Measurements from ENCODE around the gene GPR89B.
"Not testable (repeated sequence)": the region's sequence is repeated elsewhere in the genome, so short reads cannot be mapped to it uniquely, and the experiment has no call there.

DNA sequence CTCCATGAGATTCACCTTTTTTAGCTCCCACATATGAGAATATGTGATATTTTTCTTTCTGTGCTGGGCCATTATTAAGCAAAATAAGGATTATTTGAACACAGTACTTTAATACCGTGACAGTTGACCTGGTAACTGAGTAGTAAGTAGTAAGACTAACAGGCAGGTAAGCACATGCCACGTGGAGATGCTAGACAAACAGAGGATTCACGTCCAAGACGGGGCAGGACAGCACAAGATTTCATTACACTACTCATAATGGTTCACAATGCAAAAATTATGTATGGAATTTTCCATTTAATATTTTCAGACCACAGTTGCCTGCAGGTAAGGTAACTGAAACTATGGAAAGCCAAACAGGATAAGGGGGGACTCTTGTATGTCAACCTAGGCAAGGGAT, 79.5 kb downstream of the GPR89B start:
- TF ChIP-seq, protein P1, sequence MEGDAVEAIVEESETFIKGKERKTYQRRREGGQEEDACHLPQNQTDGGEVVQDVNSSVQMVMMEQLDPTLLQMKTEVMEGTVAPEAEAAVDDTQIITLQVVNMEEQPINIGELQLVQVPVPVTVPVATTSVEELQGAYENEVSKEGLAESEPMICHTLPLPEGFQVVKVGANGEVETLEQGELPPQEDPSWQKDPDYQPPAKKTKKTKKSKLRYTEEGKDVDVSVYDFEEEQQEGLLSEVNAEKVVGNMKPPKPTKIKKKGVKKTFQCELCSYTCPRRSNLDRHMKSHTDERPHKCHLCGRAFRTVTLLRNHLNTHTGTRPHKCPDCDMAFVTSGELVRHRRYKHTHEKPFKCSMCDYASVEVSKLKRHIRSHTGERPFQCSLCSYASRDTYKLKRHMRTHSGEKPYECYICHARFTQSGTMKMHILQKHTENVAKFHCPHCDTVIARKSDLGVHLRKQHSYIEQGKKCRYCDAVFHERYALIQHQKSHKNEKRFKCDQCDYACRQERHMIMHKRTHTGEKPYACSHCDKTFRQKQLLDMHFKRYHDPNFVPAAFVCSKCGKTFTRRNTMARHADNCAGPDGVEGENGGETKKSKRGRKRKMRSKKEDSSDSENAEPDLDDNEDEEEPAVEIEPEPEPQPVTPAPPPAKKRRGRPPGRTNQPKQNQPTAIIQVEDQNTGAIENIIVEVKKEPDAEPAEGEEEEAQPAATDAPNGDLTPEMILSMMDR (IDR thresholded peaks at IDR 0.05; ENCODE audit: poor library complexity, severe bottlenecking): not testable (repeated sequence)
- TF ChIP-seq EP300 (conservative IDR thresholded peaks at IDR 0.05; ENCODE audit: poor library complexity, severe bottlenecking); MXI1 (conservative IDR thresholded peaks at IDR 0.05; ENCODE audit: poor library complexity, severe bottlenecking); RAD21 (conservative IDR thresholded peaks at IDR 0.05); EZH2 (IDR thresholded peaks at IDR 0.05; ENCODE audit: borderline replicate concordance, insufficient read depth, low read length, poor library complexity, severe bottlenecking); POLR2AphosphoS5 (IDR thresholded peaks at IDR 0.05); TAF1 (IDR thresholded peaks at IDR 0.05; ENCODE audit: low read depth); SMC3 (conservative IDR thresholded peaks at IDR 0.05; ENCODE audit: poor library complexity): not testable (repeated sequence)
- TF ChIP-seq, protein P2, sequence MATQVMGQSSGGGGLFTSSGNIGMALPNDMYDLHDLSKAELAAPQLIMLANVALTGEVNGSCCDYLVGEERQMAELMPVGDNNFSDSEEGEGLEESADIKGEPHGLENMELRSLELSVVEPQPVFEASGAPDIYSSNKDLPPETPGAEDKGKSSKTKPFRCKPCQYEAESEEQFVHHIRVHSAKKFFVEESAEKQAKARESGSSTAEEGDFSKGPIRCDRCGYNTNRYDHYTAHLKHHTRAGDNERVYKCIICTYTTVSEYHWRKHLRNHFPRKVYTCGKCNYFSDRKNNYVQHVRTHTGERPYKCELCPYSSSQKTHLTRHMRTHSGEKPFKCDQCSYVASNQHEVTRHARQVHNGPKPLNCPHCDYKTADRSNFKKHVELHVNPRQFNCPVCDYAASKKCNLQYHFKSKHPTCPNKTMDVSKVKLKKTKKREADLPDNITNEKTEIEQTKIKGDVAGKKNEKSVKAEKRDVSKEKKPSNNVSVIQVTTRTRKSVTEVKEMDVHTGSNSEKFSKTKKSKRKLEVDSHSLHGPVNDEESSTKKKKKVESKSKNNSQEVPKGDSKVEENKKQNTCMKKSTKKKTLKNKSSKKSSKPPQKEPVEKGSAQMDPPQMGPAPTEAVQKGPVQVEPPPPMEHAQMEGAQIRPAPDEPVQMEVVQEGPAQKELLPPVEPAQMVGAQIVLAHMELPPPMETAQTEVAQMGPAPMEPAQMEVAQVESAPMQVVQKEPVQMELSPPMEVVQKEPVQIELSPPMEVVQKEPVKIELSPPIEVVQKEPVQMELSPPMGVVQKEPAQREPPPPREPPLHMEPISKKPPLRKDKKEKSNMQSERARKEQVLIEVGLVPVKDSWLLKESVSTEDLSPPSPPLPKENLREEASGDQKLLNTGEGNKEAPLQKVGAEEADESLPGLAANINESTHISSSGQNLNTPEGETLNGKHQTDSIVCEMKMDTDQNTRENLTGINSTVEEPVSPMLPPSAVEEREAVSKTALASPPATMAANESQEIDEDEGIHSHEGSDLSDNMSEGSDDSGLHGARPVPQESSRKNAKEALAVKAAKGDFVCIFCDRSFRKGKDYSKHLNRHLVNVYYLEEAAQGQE (IDR thresholded peaks at IDR 0.05; ENCODE audit: borderline replicate concordance): not testable (repeated sequence)
